Measurements from ENCODE around the gene TAF7. TPM values are rescaled to one million over a fixed set of nuclear protein-coding genes. Genes with fewer than 3 reads are reported as not detected.
A peak's percentile ranks its signal among the peaks of the same experiment; 100 is the strongest.
"Not testable (repeated sequence)": the region's sequence is repeated elsewhere in the genome, so short reads cannot be mapped to it uniquely, and the experiment has no call there.

TAF7 gene
- total RNA-seq, 1 donor from 2014 or later: 157 TPM

- Mint-ChIP-seq H3K27me3 (ENCODE audit: insufficient read depth, low read depth) (peaks cover 7% of the 10 kb centered on the region), H3K4me3 (no peak within 1 kb of the TSS), H3K36me3 (peaks cover 1% of the 10 kb centered on the region), H3K27ac (no peak within 1 kb of the TSS), H3K4me1 (no peaks in the 10 kb centered on the region), H3K9me3 (peaks cover 50% of the 10 kb centered on the region)
- Histone ChIP-seq H3K36me3 (no peaks in the 10 kb centered on the region), H3F3A (ENCODE audit: low read depth) (no peaks in the 10 kb centered on the region), H3K27ac (no peak within 1 kb of the TSS), H4K20me1 (ENCODE audit: low read depth) (no peaks in the 10 kb centered on the region), H3K4me3 (no peak within 1 kb of the TSS), H3K79me2 (ENCODE audit: low read depth) (no peaks in the 10 kb centered on the region), H3K9me3 (ENCODE audit: low read depth) (peaks cover 17% of the 10 kb centered on the region), H3K4me1 (no peaks in the 10 kb centered on the region), H3K27me3 (no peaks in the 10 kb centered on the region), H3K9ac (no peak within 1 kb of the TSS), H3K4me2 (no peak within 1 kb of the TSS), H2AFZ (replicated peaks) (no peak within 1 kb of the TSS)
- TF ChIP-seq, protein P1, sequence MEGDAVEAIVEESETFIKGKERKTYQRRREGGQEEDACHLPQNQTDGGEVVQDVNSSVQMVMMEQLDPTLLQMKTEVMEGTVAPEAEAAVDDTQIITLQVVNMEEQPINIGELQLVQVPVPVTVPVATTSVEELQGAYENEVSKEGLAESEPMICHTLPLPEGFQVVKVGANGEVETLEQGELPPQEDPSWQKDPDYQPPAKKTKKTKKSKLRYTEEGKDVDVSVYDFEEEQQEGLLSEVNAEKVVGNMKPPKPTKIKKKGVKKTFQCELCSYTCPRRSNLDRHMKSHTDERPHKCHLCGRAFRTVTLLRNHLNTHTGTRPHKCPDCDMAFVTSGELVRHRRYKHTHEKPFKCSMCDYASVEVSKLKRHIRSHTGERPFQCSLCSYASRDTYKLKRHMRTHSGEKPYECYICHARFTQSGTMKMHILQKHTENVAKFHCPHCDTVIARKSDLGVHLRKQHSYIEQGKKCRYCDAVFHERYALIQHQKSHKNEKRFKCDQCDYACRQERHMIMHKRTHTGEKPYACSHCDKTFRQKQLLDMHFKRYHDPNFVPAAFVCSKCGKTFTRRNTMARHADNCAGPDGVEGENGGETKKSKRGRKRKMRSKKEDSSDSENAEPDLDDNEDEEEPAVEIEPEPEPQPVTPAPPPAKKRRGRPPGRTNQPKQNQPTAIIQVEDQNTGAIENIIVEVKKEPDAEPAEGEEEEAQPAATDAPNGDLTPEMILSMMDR (IDR thresholded peaks at IDR 0.05): peak; percentile 53
- TF ChIP-seq EZH2phosphoT487 (IDR thresholded peaks at IDR 0.05) (no peak), EZH2 (IDR thresholded peaks at IDR 0.05) (no peak)
- DNase-seq (ENCODE audit: low spot score): peak; percentile 54
These were observed 18.1 kb upstream of the TAF7 start, which contains the start of gene PCDHGA2 for GRCh38 chr5:141338538-141339306. Gene PCDHGA2 (plus strand): TSS chr5:141338760.

- H3K4me1 Mint-ChIP-seq; H3K27ac ChIP-seq; H3K79me2 ChIP-seq (ENCODE audit: low read depth); H3K4me3 ChIP-seq; H3K4me1 ChIP-seq; H3K27ac Mint-ChIP-seq; H2AFZ ChIP-seq (replicated peaks); H3K27me3 Mint-ChIP-seq (ENCODE audit: insufficient read depth, low read depth); H4K20me1 ChIP-seq (ENCODE audit: low read depth); H3K9me3 ChIP-seq (ENCODE audit: low read depth); H3K36me3 Mint-ChIP-seq; H3K9ac ChIP-seq; H3K4me3 Mint-ChIP-seq; H3K27me3 ChIP-seq; H3F3A ChIP-seq (ENCODE audit: low read depth); DNase-seq (ENCODE audit: low spot score); H3K4me2 ChIP-seq; H3K36me3 ChIP-seq: not testable (repeated sequence)
- H3K9me3 Mint-ChIP-seq: peaks cover 42% of the 10 kb centered on the region
These were observed 12.0 kb upstream of the TAF7 start for GRCh38 chr5:141332571-141332970.

DNA sequence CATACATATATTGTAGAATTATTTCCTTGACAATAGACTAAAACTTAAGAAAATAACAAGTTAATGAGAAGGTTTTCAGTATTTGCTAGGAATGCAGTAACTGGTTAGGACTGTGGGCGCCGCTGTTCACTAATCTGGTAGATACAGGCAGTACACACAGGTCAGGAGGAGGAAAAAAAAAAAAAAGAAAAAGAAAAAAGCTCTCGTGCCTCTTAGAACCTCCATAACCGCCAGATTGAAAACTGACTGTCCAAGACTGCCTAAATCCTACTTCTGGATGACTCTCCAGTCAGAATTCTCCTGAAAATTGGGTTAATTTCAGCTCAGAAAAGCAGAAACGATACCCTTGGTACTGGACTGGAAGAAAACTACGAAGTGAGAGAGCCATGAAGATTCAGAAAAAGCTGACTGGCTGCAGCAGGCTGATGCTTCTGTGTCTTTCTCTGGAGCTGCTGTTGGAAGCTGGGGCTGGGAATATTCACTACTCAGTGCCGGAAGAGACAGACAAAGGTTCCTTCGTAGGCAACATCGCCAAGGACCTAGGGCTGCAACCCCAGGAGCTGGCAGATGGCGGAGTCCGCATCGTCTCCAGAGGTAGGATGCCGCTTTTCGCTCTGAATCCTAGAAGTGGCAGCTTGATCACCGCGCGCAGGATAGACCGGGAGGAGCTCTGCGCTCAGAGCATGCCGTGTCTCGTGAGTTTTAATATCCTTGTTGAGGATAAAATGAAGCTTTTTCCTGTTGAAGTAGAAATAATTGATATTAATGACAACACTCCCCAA lies 9.9 kb upstream of the TAF7 start, which contains the start of gene PCDHGA1:
Gene PCDHGA1, plus strand, starts transcription at position 216 of the 782 bp plus-strand sequence.
- no peak within 1 kb of the TSS for H3K9ac ChIP-seq
- H4K20me1 ChIP-seq (ENCODE audit: low read depth): no peaks in the 10 kb centered on the region
- no peak within 1 kb of the TSS for H3K4me3 Mint-ChIP-seq
- no peaks in the 10 kb centered on the region for H3K27me3 ChIP-seq
- DNase-seq (ENCODE audit: low spot score): peak; percentile 13
- no peaks in the 10 kb centered on the region for H3K36me3 Mint-ChIP-seq
- H2AFZ ChIP-seq (replicated peaks): no peak within 1 kb of the TSS
- peaks cover 6% of the 10 kb centered on the region for H3K27me3 Mint-ChIP-seq (ENCODE audit: insufficient read depth, low read depth)
- no peak for TF ChIP-seq EZH2 (IDR thresholded peaks at IDR 0.05)
- TF ChIP-seq, protein P1 (IDR thresholded peaks at IDR 0.05): peak; percentile 33
- TF ChIP-seq EZH2phosphoT487 (IDR thresholded peaks at IDR 0.05): no peak
- H3K4me1 ChIP-seq: no peaks in the 10 kb centered on the region
- H3K4me2 ChIP-seq: no peak within 1 kb of the TSS
- H3K9me3 ChIP-seq (ENCODE audit: low read depth): peaks cover 6% of the 10 kb centered on the region
- H3K79me2 ChIP-seq (ENCODE audit: low read depth): no peaks in the 10 kb centered on the region
- H3K36me3 ChIP-seq: peaks cover 4% of the 10 kb centered on the region
- H3K27ac Mint-ChIP-seq: no peak within 1 kb of the TSS
- no peak within 1 kb of the TSS for H3K4me3 ChIP-seq
- no peaks in the 10 kb centered on the region for H3F3A ChIP-seq (ENCODE audit: low read depth)
- peaks cover 44% of the 10 kb centered on the region for H3K9me3 Mint-ChIP-seq
- H3K27ac ChIP-seq: no peak within 1 kb of the TSS
- no peaks in the 10 kb centered on the region for H3K4me1 Mint-ChIP-seq
